OCI-M1 (cell line): Measurements from ENCODE around the gene FCHSD1.

Experiments
- DNase-seq: peaks from one replicate; lab custom pipeline; 2025; lab: John Stamatoyannopoulos, UW

FCHSD1 gene

DNA sequence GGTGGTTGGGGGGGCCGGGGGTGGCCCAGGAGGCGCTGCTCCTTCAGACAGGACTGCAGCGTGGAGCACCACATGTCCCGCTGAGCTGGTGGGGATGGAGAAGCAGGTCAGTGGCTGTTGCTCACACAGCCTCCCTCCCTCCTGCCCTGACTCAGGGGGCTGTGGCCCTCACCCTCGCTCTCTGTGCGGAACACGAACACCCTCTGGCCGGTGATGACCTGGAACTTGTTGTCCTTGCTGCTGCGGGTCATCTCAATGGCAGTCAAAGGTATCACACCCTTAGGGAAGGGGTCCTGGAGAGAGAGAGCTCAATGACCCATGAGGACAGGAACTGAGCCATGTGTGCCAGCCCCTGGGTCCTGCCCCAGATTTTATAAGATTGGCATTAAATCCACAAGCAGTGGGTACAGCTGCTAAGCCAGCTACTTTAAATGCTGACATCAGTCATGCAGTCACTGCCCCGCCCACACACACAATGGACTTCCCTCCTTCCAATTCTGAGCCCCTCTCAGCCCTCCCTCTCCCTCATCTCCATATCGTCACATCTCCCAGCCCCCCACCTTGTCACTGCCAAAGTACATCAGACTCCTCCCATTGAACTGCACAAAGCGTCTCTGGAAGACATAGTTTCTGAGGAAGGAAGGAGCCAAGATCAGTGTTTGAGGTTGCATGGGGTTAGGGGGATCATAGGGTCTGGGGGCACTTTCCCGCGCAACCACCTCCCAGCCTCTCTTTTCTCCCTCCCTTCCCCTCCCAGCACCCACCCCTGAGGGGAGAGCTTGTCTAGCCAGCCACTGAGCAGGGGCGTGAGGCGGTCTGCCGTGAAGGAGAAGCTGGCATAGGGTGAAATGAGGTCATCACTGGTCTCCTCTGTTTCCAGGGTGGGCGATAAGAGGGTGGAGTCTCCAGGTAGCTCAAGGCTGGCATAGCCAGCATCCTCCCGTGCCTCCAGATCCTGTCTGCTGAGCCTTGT, 21.9 kb upstream of the FCHSD1 start:
- DNase-seq: peak; percentile 56

DNA sequence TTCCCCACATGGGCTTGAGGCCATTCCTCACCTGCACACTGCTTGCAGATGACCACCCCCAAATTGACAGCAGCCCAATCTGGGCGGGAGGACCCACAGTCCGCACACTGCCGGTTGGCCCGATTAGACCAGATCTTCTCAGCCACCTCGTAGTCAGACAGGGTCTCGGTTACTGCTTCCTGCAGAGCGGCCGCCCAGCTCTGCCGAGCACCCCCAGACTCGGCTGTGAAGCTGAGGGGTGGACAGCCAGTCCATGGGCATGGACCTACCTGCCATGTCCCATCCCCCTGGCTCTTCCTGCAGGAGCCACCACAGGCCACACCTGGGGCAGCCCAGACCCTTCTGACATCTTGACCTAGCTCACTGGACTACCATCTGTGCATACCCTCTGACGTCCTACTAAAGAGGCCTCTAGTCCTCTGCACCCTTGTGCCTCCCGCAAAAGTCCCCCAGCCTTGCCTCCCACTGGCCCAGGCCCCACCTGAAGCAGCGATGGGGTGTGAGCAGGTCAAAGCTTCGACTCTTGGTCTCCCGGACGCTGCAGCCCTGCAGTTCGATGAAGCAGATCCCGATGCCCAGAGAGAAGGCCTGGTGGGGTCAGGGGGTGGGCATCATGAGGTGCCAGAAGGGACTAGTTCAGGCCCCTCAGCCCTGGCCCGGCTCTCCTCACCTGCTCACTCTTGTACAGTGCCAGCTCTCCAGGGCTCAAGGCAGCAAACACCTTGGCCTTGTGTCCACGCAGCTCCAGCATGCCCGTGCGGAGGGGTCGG, 21.0 kb upstream of the FCHSD1 start:
- no peak for DNase-seq

DNA sequence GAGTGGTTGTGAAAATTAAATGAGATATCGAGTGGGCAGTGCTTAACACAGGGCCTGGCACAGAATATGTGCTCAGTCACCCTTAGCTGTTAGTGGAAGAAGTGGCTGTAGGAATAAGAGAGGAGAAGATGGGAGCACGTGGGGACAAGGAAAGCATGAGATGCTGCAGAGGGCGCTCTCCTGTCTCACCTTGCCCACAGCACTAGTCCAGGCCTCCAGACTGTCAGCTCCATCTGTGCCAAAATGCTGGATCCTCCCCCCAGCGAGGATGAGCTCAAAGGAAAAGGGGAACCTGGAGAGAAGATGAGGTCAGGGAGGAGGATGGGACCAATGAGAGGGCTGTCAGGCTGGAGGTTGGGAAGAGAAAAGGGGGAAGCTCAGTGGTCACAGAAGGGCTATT, 18.3 kb upstream of the FCHSD1 start:
- DNase-seq: peak; percentile 23

DNA sequence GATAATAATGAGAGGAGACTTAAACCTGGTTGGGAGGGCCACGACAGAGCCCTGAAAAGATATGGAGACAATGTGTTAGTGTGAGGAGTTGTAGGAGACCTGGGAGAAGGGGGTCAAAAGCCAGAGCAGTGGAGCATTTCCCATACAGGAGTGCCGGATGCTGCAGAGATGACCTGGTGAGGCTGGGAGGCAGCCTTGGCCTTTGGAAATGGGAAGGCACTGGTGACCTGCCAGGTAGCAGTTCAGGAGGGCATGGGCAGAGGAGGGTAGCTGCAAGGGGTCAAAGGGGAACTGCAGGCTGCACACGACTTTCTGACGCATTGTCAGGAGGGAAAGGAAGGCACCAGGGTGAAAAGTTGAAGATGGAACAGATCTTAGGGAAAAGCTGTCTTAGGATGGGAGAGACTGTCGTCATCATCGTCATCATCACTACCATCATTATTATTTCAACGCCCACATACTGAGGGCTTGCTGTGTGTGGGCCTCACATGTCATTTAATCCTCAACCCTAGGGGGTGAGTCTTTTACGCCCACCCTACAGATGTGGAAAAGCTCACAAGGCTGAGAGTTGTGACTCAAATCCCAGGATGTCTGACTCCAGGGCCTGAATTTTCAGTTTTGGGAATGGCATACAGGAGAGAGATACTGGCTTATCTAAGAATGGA, 17.5 kb upstream of the FCHSD1 start:
- DNase-seq: no peak

DNA sequence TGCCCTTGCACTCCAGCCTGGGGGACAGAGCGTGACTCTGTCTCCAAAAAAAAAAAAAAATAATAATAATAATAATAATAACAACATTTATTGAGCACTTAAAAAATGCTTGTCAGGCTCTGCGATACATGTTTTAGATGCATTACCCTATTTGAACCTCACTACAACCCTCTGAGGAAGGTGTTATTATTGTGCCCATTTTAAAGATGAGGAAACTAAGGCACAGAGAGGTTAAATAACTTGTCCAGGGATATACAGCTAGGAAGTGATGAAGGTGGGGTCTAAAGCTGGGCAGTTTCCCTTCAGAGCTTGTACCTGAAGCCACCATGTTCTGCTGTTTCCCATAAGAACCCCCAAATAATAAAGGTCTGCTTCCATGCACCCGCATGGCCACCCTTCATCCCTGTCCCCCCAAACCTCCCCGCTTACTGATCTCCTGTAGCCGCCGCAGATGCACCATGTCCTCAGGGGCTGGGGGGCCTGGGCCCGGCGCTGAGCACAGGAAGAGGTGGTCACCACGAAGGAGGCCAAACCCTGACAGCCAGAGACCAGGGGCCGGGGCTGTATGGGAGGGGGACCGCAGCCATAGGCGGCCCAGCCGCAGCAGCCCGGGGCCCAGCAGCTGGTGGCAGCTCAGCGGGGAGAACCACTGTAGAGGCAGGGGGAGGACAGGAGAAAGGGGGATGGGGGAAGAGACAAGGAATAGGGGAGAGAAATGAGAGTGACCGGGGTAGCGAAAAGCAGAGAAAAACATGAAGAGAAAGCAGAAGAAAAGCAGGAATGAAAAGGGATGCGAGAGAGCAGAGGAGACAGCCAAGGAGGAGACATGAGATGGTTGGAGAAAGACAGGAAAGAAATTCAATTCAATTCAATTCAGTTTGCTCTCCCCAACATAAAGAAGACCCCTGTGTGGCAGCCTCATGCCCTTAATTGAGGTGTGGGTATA, 15.1 kb upstream of the FCHSD1 start:
- DNase-seq: no peak

DNA sequence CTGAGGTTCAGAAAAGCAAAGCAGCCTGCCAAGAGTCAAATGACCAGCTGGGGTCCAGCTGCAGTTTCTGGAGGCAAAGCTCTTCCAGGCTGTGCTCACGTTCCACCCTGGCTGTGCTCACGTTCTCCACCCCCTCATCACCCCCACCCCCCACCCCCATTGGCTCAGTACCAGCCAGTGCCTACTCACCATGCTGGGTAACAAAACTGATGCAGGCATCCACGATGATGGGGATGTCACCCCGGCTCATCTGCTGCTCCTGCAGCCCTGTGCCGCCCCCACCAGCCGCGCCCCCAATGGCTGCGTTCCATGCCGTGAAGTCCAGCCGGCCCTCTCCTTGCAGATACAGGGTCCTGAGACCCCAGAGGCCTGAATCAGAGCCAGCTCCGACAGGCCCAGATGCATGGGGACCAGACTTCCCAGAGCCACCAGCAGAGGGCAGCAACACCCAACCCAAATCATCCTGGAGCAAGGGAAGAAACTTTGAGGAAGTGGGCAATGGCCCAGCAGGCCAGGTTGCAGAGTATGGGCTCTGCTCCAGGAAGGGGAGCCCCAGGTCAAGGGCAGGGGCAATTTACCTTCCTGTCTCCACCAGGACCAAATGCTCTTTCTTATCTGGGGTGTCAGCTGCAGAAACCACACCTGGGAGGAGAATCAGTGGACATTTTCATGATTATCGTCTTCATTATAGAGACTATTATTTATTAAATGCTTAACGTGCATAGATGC, 13.7 kb upstream of the FCHSD1 start:
- peak; percentile 85 for DNase-seq

DNA sequence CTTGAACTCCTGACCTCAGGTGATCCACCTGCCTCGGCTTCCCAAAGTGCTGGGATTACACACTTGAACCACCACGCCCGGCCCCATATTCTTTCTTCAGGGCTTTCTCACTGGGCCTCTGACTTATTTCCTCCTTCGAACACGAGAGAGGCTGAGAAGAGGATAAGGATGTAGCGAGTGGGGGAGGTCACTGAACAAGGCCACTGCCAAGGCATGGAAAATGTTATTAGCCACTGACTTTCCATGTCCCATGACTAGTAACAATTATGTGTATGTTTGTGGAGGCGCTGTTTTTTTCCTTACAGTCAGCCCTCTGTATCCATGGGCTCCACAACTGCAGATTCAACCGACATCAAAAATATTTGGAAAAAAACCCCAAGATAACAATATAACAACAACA, 12.3 kb upstream of the FCHSD1 start:
- no peak for DNase-seq

DNA sequence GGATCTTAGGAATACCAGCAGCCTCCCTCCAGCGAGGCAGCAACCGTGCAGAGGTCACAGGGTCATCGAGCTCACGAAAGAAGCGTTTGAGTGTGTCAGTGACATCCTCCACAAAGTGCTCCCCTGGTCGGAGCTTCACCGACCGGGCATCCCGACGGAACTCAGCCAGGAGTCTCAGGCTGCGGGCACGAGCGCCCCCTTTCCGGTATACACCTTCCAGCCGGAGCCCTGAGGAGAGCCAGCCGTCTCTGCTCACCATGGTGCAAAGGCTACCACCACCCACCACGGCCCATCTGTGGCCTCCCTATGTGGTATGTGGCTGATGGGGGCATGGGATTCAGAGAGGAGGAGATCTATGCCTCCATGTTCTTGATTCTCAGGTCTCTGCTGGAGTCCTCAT, 10.8 kb upstream of the FCHSD1 start:
- DNase-seq: no peak

DNA sequence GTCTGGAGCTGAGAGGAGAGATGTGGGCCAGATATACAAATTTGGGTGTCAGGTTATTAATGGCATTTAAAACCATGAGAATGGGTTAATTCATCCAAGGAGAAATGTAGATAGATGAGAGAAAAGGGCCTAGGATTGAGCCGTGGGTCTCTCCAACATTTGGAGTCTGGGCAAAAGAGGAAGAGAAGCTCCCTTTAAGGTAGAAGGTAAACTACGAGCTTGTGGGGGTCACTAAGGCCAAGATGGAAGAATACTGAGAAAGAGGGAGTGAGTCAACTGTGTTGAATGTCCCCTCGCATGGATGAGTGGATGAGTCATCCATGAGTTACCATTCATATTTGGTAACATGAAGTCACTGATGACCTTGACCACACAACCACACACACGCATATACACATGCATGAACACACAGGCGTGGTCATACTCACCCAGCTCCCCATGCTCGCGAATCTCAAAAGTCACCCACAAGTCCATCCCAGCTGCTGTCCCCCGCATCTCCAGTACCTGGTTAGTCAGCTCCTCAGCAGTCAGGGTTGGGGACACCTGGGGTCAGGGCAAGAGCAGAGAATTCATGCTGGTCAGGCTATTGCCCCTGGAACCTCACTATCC, 6.8 kb upstream of the FCHSD1 start:
- no peak for DNase-seq

DNA sequence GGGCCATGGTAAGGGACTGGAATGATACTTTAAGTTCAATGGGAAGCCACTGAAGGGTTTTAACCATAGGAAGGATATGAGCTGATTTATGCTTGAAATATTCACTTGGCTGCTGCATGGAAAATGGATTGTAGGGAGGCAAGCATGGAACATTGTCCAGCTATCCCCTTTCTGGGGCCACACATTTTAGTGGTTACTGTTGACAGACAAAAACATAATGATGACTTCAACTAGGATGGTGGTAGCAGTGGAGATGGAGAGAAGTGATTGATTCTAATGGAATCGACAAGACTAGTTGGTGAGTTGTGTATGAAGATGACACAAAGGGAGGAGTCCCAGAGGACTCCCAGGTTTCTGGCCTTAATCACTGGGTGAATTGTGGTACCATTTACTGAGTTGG, 6.2 kb upstream of the FCHSD1 start:
- no peak for DNase-seq

DNA sequence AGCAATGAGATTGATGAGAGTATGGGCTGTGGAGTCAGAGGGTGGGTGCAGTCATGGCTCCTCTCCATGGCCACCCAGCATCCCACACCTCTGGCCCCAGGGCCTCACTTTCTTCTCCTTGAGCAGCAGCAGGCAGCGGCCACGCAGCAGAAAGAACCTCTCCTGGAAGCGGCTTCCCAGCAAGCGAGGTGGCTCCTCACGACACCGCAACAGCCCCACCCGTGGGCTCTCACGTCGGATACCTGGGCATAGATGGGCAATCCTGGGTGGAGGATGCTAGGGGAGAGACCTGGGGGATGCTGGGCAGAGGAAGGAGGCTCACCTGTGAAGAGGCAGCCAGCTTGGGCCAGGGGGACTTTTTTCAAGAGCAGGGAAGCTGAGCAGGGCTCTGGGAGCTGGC, 5.2 kb upstream of the FCHSD1 start:
- DNase-seq: no peak

DNA sequence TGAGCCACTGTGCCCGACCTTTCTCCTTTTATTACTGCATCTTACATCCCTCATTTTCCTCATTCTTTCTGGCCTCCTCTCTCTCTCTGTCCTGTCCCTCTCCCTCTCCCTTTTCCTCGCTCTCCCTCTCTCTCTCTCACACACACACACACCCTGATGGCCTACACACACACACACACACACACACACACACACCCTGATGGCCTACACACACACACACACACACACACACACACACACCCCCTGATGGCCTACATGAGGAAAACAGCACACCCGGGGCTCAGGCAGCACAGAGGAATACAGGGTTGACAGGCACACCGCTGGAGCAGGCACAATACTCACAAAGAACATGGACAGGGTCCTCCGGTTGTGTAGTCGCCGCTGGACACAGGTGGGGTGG, 3.8 kb upstream of the FCHSD1 start:
- DNase-seq: no peak

DNA sequence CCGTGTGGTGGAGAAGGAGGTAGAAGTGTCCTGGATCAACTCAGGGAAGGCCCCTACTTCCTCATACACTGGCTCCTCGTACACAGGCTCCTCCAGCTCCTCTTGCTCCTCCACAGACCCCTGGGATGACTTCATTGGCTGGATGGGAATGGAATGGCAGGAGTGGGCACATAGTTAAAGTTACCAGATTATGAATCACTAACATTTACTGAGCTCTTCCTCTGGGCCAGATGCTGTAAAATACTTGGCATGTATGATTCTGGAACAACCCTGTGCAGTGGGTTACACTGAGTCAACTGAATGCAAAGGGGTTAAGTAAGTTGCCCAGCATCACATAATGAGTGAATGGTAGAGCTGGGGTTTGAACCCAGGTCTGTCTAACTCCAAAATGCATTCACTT, 3.1 kb upstream of the FCHSD1 start:
- DNase-seq: no peak

DNA sequence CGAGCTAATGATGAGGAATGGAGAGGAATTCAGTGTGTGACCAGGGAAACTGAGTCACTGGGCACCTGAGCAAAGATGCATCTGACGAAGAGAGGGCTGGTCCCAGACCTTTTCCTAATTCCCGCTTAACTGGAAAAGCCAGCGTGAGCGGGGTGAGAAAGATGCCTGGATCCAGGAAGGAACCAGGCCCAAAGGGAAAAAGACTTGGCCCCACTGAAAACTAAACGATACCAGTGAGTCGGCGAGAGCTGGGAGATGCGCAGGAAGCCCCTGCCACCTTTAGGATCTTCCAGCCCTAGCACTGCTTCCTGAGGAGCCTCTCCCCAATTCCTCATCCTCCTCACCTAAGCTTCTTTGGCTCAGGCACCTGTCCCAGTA, 499 bp upstream of the FCHSD1 start:
- DNase-seq: no peak

DNA sequence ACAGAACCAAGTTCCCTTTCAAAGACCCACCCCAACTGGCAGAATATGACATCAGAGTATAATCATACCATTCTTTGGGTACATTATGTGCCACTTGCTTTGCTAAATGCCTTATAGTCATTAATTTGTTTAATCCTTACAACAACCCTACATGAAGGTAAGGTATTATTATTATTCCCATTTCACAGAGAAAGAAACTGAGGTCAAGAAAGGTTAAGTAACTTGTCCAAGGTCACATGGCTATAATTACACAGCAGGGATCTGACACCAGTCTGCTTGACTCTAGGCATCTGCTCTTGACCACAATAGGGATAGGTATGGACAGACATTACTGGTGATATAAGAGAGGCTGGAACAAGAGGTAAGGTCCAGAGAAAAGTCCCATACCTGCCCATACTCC, 1.2 kb downstream of the FCHSD1 start:
- DNase-seq: no peak

DNA sequence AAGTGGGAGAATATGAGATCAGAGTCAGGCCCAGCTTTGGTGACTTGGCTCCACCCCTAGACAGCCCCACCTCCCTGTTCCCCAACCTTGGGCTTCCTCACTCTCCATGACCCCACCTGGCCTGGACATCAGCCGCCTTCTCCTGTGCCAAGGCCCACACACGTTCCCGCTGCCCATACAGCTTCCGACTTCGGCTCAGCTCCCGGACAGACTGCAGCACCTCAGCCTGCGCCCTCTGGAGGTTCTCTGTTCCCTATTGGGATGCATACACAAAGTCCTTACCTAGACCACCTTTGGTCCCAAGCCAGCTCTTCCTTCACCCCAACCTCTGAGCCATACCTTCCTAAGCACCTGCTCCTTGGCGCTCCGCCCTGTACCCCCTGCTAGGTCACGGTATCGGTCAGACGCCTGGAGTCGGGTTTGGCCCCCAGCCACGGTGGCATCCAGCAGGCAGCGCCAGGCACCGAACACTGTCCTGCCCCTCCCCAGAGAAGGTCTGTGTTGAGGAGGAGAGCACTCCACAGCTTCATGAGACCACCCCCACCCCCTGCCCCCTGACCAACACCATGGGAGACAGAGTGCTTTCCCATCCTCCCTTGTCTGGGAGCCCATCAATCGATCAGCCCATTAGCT, 2.0 kb downstream of the FCHSD1 start:
- no peak for DNase-seq

DNA sequence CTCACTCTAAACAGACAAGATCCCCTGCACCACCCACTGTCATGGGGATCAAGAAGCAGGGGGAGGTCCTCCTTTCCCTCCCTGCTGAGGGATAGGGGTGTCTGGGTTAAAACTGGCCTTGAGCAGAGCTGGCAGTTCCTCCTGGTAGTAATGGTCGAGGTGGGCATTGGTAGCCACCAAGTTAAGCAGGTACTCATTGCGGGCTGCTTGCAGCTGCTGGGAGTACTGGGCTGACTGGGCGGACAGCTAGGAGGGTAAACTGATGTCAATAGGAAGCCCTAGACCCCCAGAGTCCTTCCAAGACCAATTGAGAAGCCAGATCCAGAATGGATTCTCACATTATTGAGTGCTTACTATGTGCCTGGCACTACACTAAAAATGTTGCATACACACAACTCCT, 3.4 kb downstream of the FCHSD1 start:
- no peak for DNase-seq

DNA sequence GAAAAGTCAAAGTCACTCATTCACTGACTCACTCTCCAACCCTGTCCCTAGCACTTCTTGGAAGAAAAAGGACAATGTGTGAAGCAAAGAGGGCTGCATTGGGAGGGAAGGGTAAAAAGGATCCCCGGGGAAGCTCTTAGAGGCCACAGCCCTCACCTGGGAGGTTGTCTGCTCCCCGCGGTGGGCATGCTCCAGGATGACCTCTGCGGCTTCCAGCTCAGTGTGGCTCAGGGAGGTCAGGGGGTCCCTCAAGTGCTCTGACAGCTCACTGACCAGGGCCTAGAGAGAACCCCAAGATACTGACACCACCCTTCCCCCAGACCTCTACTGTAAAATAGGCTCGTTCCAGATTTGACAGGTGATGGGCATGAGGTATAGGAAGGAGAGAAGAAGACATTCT, 4.0 kb downstream of the FCHSD1 start:
- DNase-seq: no peak

DNA sequence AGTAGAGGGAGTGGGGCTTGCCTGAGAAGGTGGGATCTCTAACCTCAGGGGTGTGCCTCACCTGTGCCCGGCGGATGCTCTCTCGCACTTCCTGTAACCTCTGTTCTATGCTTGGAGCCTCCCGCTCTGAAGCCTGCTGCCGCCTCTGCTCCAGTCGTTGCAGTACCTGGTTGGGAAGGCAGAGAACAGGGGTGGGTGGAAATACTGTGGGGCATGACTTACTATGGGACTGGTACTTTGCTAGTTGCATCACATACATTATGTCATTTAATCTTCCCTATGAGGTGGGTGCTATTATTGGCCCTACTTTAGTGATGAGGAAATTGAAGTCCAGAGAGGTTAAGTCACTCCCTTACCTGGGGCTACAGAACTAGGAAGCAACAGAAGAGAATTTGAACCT, 5.2 kb downstream of the FCHSD1 start:
- DNase-seq: no peak

DNA sequence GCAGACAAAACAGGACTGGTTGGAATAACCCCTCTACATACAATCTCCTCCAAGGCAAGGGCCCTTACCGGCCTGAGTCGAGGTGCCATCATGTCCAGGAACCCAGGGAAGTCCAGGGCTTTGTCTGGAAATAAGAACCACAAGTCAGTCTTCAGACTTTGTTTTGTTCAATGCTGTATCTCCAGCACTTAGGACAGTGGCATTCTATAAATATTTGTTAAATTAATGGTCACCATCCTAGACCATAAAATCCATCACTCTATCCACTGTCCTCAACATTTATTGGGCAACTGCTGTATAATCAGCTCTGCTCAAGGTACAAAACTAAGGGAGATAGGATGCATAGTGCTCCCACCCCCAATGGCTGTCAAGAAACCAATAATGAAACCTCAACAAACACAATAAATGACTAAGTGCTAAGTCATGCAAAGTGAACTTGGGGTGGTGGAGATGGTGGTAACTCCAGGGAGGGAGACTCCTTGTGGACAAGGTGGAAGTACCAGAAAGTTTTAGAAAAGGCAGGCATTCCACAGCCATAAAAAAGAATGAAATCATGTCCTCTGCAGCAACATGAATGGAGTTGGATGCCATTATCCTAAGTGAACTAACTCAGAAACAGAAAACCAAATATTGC, 9.5 kb downstream of the FCHSD1 start:
- peak; percentile 53 for DNase-seq
